ENCODE results near the gene ITPR2.
"Not testable (repeated sequence)": the region's sequence is repeated elsewhere in the genome, so short reads cannot be mapped to it uniquely, and the experiment has no call there.

Gene ITPR2

GRCh38 chr12:26496170-26496569 is 336.8 kb downstream of the ITPR2 start:
- DNase-seq, result no peak

DNA sequence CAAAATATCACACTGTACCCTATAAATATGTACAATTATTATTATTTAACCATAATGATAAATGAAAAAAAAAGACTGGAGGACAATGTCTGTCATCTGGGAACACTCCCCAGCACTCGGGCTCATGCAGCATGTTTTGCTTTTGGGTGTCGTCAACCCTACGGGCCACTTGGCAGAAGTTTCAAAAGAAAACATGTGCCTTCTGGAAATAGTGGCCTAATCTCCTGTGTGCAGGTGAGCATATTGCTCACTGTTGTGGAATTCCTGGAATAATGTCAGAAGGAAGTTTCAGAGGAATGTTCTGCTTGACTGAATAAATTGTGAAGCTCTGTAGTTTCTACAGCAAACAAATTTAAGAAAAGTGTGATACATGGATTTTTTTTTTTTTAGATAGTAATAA is 339.3 kb downstream of the ITPR2 start:
- DNase-seq, result no peak

GRCh38 chr12:26492406-26492805 is 340.6 kb downstream of the ITPR2 start:
- DNase-seq, result no peak

DNA sequence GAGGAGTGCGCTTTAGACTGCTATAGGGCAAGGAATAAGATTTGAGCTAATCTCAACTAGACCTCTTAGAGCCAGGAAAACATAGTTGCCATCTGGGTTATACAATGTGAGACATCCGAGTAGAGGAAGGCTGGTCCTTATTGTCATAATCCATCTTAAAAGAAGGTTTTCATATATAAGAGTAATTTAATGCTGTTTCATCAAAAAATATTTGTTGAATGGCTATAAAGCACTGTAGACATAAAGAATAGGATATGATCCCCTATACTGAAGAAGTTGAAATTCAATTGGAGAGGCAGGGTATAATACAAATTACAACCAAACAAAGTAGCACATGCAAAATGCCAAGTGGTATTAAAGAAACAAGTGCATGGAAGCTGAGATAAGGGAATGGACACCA is 343.1 kb downstream of the ITPR2 start:
- no peak for DNase-seq

DNA sequence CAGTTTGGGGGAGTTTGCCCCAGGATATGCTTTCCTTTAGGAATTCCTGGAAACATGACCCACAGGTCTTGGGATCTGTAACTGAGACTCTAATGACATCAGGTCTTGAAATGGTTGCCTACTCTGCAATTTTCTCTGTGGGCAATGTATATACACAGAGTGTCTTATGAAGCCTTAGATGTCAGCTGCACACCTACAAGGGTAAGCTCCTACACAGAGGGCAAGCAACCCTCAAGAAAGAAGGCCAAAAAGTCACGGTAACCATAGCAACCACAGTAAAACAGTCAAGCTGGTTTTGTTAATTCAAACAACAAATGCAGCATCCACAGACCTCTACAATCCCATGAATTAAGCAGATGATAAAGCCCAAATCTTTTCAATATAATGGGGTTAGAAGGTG is 344.6 kb downstream of the ITPR2 start:
- no peak for DNase-seq

DNA sequence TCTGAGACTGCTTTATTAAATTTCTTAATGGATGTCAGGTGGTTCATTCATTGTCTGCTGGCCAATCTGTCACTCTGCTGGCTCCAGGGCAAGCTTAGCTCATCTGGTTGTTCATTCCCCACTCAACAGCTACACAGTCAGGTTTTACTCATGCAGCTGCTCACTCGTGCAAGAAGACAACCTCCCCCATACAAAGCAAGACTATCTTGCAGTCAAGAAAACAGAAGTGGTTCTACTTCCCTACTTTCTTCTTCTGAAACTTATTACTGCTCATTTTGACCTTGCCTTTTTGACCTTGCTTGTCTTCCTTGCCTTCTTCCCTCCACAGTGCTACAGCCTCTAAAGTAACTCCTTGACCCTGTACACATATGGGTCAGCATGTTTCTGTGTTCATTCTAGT is 359.7 kb downstream of the ITPR2 start:
- DNase-seq, result no peak

- DNase-seq, result peak; percentile 7
These were observed 361.4 kb downstream of the ITPR2 start for GRCh38 chr12:26471560-26471959.

DNA sequence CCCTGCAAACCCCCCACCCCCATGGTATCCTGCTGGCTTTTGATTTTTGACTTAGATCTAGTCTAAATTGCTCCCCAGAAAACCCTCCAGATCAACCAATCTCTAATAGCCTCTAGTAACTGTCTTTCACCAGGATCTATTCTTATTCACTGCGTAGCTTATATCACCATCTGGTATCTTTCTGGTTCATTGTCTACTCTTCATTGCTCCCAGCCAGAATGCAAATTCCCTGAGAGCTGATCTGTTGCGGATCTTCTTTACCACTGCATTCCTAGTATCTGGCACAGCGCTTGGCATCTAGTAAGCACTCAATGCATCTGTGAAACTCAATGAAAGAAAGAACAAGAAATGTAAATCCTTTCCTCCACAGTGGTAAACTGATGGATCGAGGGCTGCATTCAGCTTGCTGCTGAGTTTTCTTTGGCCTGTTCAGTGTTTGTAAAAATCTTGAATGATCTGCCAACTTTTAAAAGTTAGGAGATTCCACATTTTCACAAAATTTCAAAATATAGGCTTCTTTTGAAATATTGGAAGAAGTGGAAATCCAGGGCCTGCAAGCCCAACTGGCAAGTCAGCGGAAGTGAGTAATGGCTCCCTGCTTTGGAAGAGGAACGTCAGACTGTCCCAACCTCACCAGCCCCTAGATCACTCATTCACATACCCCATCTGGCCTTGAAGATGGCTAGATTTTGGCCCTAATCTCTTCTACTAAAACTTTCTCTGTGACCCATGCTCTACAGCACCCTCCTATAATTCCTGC is 363.4 kb downstream of the ITPR2 start:
- no peak for DNase-seq

GRCh38 chr12:26467351-26467750 is 365.6 kb downstream of the ITPR2 start:
- no peak for DNase-seq

- DNase-seq, result no peak
These were observed 366.3 kb downstream of the ITPR2 start for GRCh38 chr12:26466726-26467125.

- DNase-seq, result no peak
These were observed 367.4 kb downstream of the ITPR2 start for GRCh38 chr12:26465419-26466097.

- DNase-seq, result no peak
These were observed 371.2 kb downstream of the ITPR2 start for GRCh38 chr12:26461776-26462175.

GRCh38 chr12:26460361-26460760 is 372.6 kb downstream of the ITPR2 start:
- DNase-seq, result no peak

DNA sequence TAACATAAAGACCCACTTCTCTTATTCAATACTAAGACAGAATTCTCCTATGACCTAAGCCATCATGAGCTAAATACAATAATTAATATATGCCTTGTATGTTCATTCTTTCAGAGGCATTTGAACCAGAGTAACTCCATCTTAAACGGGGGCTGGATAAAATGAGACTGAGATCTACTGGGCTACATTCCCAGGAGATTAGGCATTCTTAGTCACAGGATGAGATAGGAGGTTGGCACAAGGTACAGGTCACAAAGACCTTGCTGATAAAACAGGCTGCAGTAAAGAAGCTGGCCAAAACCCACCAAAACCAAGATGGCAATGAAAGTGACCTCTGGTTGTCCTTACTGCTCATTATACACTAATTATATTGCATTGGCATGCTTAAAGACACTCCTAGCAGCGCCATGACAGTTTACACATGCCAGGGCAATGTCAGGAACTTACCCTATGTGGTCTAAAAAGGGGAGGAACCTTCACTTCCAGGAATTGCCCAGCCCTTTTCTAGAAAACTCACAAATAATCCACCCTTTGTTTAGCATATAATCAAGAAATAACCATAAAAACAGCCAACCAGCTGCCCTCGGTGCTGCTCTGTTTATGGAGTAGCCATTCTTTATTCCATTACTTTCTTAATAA is 376.9 kb downstream of the ITPR2 start:
- no peak for DNase-seq

- no peak for DNase-seq
These were observed 379.7 kb downstream of the ITPR2 start for GRCh38 chr12:26453246-26453645.

DNA sequence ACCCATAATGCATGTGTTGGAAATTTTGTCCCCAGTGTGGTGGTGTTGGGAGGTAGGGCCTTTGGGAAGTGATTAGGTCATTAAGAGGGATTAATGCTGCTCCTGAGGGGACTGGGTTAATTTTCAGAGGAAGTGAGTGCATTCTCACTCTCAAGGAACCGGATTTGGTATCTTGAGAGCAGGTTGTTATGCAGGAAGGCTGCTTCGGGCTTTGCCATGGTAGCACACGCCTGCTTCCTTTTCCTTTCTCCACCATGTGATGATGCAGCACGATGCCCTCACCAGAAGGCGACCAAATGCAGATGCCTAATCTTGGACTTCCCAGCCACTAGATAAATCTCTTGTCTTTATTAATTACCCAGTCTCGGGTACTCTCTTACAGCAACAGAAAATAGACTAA is 380.5 kb downstream of the ITPR2 start:
- no peak for DNase-seq

DNA sequence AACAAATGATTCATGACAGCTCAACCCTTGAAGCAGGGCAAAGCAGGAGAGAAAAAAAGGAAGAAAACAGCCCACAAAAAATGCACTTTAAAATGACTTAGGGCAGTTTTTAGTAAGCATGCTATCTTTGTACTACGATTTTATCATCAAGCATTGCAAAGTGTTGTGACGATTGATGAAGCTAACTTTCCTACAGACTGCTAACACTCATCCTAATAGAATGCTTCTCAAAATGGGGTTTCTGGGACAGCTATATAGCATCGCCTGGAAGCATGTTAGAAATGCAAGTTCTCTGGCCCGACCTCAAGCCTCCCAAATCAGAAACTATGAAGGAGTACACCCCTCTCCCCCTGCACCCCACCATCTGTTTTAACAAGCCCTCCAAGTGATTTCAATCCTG is 381.2 kb downstream of the ITPR2 start:
- no peak for DNase-seq

GRCh38 chr12:26445909-26446308 is 387.1 kb downstream of the ITPR2 start:
- DNase-seq, result no peak

- DNase-seq, result no peak
These were observed 389.7 kb downstream of the ITPR2 start for GRCh38 chr12:26443309-26443708.

GRCh38 chr12:26441434-26441833 is 391.6 kb downstream of the ITPR2 start:
- no peak for DNase-seq

- no peak for DNase-seq
These were observed 398.0 kb downstream of the ITPR2 start for GRCh38 chr12:26435069-26435404.

DNA sequence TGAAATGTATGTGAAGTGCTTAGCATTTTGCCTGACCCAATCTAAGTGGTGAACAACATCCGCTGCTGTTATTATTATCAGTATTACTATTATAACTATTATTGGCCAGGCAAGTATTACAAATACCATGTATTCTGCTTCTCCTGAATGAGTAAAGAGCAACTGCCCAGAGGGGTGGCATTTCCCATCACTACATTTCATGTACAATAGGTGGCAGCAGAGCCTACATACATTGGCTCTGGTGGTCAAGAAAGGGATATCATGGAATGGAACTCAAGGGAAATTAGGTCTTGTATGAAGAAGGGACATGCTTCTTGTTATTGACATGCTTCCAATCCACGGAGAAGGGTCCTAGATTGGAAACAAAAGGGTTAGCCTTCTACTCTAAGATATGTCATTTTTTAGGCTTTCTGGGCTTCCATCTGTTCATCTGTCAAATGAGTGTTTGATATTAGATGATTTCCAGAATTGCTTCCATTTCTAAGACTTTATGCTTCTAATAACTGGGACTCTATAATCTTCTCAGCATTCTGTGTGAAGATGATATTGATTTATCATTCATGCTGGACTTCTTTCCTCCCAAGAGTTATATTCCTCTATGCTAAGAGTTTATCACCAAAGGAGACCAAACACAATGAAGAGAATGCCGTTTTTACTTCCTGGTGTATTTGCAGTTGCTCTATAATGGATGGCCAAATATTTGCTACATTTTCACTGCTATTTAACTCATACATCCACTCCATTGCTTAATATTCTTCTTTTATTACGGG is 398.5 kb downstream of the ITPR2 start:
- DNase-seq, result peak; percentile 11

DNA sequence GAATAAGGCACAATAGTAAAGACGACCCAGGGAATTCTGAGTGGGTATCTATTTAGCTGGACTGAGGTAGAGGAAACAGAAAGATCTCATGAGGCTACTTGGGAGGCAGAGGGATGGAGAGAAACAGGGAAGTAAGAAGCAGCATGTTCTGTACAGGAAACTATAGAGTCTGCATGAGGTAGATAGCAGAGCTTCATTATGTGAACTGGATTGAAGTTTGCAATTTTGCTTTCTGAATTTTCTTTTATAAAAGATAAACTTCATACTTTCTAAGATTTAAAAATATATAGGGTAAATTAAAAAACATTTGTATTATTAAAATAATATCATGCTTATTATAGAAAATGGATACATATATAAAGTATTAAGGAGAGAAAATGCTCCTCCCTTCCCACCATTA is 399.3 kb downstream of the ITPR2 start:
- DNase-seq, result not testable (repeated sequence)

DNA sequence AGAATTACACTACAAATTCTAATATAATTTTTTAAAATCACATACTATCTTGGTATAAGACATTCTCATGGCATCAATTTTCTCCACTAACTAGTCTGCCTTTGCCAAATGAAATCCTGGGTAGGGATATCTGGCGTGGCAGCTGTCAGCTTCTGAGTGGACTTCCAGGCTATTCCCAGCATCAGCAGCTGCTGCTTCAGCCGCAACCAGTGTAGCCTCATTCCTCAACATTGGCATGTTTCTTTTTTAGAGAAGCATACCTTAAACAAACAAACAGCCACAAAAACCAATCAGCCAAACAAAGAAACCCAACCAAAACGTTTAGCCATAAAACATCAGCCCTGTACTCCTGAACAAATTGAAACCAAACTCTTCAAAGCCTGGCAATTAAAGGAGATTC is 401.8 kb downstream of the ITPR2 start:
- DNase-seq, result no peak

Measured in CD4-positive, alpha-beta T cell treated with Interleukin-4 for 4 hours (primary cell).